Gastroesophageal sphincter (tissue), 4 donors: Measurements from ENCODE around the gene TAT. TPM values are rescaled to one million over a fixed set of nuclear protein-coding genes. Genes with fewer than 3 reads are reported as not detected.
A peak's percentile ranks its signal among the peaks of the same experiment; 100 is the strongest.

ENCODE experiments used
- ATAC-seq: fragments of 150-250 bp; one replicate; pipeline ENCODE4 v1.9.1; 2016; ENCODE audit warnings: mild to moderate bottlenecking, moderate library complexity
- H3K27ac ChIP-seq, 4 donors: fragments of 200-600 bp; sonication (generic) in 3 of 4; 1 replicate in 3 of 4; 2 replicates in 1 of 4; pipeline ENCODE4 v1.5.1; 2016 to 2019
- H3K27me3 ChIP-seq: fragments of 200-600 bp; sonication (generic); one replicate; pipeline ENCODE4 v1.5.1; 2019
- H3K36me3 ChIP-seq, 2 donors: fragments of 200-600 bp; sonication (generic); one replicate each; pipeline ENCODE4 v1.5.1; 2019; ENCODE audit warnings: control low read depth in 1 of 2
- H3K4me1 ChIP-seq, 3 donors: fragments of 200-600 bp; sonication (generic); 1 replicate in 2 of 3; 2 replicates in 1 of 3; pipeline ENCODE4 v1.5.1; 2016 to 2019; ENCODE audit warnings: control low read depth in 2 of 3
- H3K4me3 ChIP-seq, 2 donors: fragments of 200-600 bp; sonication (generic); one replicate each; pipeline ENCODE4 v1.5.1; 2019; ENCODE audit warnings: mild to moderate bottlenecking in 1 of 2, moderate library complexity in 1 of 2
- H3K9me3 ChIP-seq, 3 donors: fragments of 200-600 bp; sonication (generic); one replicate each; pipeline ENCODE4 v1.5.1; 2017 to 2019; ENCODE audit warnings: control low read depth in 2 of 3
- EP300 ChIP-seq: sonication (generic); formaldehyde crosslinking; IDR thresholded peaks from one replicate; pipeline ENCODE4 v1.6.1; 2017; ENCODE audit warnings: antibody characterized with exemption, mild to moderate bottlenecking
- POLR2A ChIP-seq, 2 donors: fragments of 450-650 bp; IDR thresholded peaks; one replicate each; pipeline ENCODE4 v1.6.1; 2017; ENCODE audit warnings: antibody characterized with exemption in 2 of 2, mild to moderate bottlenecking in 2 of 2, moderate library complexity in 1 of 2
- POLR2AphosphoS5 ChIP-seq: sonication (generic); formaldehyde crosslinking; IDR thresholded peaks from one replicate; pipeline ENCODE4 v1.6.1; 2017; ENCODE audit warnings: antibody characterized with exemption
- WGBS, 2 donors: methylation state at CpG; one replicate each; pipeline ENCODE4 v1.1.5; 2018; ENCODE audit warnings: low coverage in 1 of 2; 5-methylcytosine and 5-hydroxymethylcytosine counted together
- small RNA-seq, 4 donors: library from RNA; depleted of rRNA; stranded (forward); fragments of <200 nt; gene quantifications; one replicate each; pipeline ENCODE3, GENCODE V24; 2016
- total RNA-seq, 4 donors: library from RNA; depleted of rRNA; stranded (reverse); fragments of >200 nt; gene quantifications; one replicate each; pipeline ENCODE4 v1.1.0, GENCODE V29; 2016
- TF ChIP-seq, protein P1 (sequence below), 4 experiments: fragments of 200-600 bp in 2 of 4; fragments of 450-650 bp in 2 of 4; sonication (generic) in 1 of 4; IDR thresholded peaks; one replicate each; pipeline ENCODE4 v1.5.1; 2017 to 2019; ENCODE audit warnings: antibody characterized with exemption in 4 of 4, mild to moderate bottlenecking in 2 of 4, moderate library complexity in 2 of 4

TAT gene
- total RNA-seq, 4 donors from 2014 or later: not detected

- 0 to 5% methylated on average over 2 to 7 of the region's 9 CpGs for WGBS, 2 donors
- Histone ChIP-seq H3K36me3 (no peaks in the 10 kb centered on the region), H3K4me1 (peaks cover 0 to 9% (median 0%) of the 10 kb centered on the region in 3 donors), H3K27ac (no peak within 1 kb of the TSS), H3K9me3 (no peaks in the 10 kb centered on the region), H3K4me3 (no peak within 1 kb of the TSS), H3K27me3 (peaks cover 38% of the 10 kb centered on the region)
- TF ChIP-seq, protein P1, sequence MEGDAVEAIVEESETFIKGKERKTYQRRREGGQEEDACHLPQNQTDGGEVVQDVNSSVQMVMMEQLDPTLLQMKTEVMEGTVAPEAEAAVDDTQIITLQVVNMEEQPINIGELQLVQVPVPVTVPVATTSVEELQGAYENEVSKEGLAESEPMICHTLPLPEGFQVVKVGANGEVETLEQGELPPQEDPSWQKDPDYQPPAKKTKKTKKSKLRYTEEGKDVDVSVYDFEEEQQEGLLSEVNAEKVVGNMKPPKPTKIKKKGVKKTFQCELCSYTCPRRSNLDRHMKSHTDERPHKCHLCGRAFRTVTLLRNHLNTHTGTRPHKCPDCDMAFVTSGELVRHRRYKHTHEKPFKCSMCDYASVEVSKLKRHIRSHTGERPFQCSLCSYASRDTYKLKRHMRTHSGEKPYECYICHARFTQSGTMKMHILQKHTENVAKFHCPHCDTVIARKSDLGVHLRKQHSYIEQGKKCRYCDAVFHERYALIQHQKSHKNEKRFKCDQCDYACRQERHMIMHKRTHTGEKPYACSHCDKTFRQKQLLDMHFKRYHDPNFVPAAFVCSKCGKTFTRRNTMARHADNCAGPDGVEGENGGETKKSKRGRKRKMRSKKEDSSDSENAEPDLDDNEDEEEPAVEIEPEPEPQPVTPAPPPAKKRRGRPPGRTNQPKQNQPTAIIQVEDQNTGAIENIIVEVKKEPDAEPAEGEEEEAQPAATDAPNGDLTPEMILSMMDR (IDR thresholded peaks at IDR 0.05): no peak
- TF ChIP-seq POLR2AphosphoS5: no peak
- TF ChIP-seq POLR2A (IDR thresholded peaks at IDR 0.05): no peak
- no peak for TF ChIP-seq EP300
- ATAC-seq: peak; percentile 62
Observed at GRCh38 chr16:71526111-71526631, 50.7 kb downstream of the TAT start, which contains the start of gene CHST4. TSS of gene CHST4 (plus strand) at chr16:71526426. CDS start at chr16:71536678, 10,252 bp downstream.

GRCh38 chr16:71524566-71525553 is 52.0 kb downstream of the TAT start:
- 46 to 55% methylated on average over 14 to 15 of the region's 16 CpGs for WGBS, 2 donors
- TF ChIP-seq, protein P1 (IDR thresholded peaks at IDR 0.05): no peak
- TF ChIP-seq EP300 (no peak), POLR2AphosphoS5 (no peak), POLR2A (IDR thresholded peaks at IDR 0.05) (no peak)
- H3K9me3 ChIP-seq: no peaks in the 10 kb centered on the region
- ATAC-seq: no peak
- no peaks in the 10 kb centered on the region for H3K36me3 ChIP-seq
- H3K4me1 ChIP-seq: peaks cover 0 to 9% (median 0%) of the 10 kb centered on the region in 3 donors
- H3K27ac ChIP-seq: no peak overlapping the region
- H3K27me3 ChIP-seq: peaks cover 37% of the 10 kb centered on the region
- no peak overlapping the region for H3K4me3 ChIP-seq

DNA sequence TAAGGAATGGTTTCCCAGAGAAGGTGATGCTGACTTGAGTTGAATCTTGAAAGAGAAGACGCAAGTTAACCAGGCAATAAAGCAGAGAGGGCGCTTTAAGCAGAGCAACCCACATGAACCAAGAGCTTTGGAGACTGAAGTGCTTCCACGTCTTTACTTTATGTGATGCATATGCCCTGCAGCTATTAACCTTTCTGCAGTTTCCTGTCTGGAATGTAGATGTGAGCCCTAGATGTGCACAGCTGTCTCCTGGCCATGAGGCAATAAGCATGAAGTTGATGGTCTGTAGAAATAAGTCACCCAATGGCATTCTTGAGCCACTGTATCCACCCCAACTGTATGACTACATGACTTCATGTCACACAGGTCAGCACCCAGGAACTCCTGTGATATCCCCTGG is 56.3 kb downstream of the TAT start:
- no peak overlapping the region for H3K27ac ChIP-seq
- H3K36me3 ChIP-seq: no peaks in the 10 kb centered on the region
- no peaks in the 10 kb centered on the region for H3K9me3 ChIP-seq
- TF ChIP-seq POLR2AphosphoS5: no peak
- H3K27me3 ChIP-seq: no peaks in the 10 kb centered on the region
- no peaks in the 10 kb centered on the region for H3K4me1 ChIP-seq
- WGBS, 2 donors: 75% methylated on average over 3 of the region's 3 CpGs
- ATAC-seq: no peak
- no peak overlapping the region for H3K4me3 ChIP-seq

Small RNAs within 50 kb of the gene (small RNA-seq; reads per million reads assigned to genes)
- gene RNU6-1061P: 0 reads per million in 4 donors

Other genes starting within 250 kb of the TAT start
- 1 to 10 TPM in 1 of 4 donors, under 1 TPM in 1, not detected in 2; 0.85 to 2.8 TPM for gene CALB2, start 218.4 kb downstream of the TAT start, total RNA-seq
- not detected for gene TLE7, start 135.0 kb downstream of the TAT start, total RNA-seq
- 10 to 100 TPM; 11.0 to 23.0 (median 14.6) TPM for gene ZNF23, start 114.8 kb downstream of the TAT start, total RNA-seq
- gene ZNF19, start 87.8 kb downstream of the TAT start, total RNA-seq: 1 to 10 TPM; 2.2 to 7.6 (median 4.2) TPM
- gene CHST4, start 50.7 kb downstream of the TAT start, total RNA-seq: 1 to 10 TPM in 1 of 4 donors, under 1 TPM in 1, not detected in 2; 0.15 to 4.3 TPM
- 1 to 10 TPM in 1 of 4 donors, not detected in 3; 1.4 TPM for gene MARVELD3, start 49.1 kb upstream of the TAT start, total RNA-seq
- 10 to 100 TPM; 16.0 to 21.1 (median 18.2) TPM for gene PHLPP2, start 147.6 kb upstream of the TAT start, total RNA-seq
- 10 to 100 TPM; 43.7 to 66.2 (median 57.1) TPM for gene AP1G1, start 231.7 kb upstream of the TAT start, total RNA-seq